Tibial artery (tissue), 4 donors: ENCODE measurements around the gene TMEM101.

Source experiments
- DNase-seq, 2 donors: peaks; one replicate each; pipeline ENCODE4 v3.0.0-alpha.2; 2019
- H3K27ac ChIP-seq, 2 donors: fragments of 200-600 bp; sonication (generic) in 1 of 2; 1 replicate in 1 of 2; 2 replicates in 1 of 2; pipeline ENCODE4 v1.5.1; 2018 to 2019; ENCODE audit warnings: mild to moderate bottlenecking in 1 of 2
- H3K27me3 ChIP-seq, 2 donors: fragments of 200-600 bp; sonication (generic) in 1 of 2; one replicate each; pipeline versions ENCODE4 v1.5.1 to v1.6.0; 2016 to 2019
- H3K36me3 ChIP-seq, 3 donors: fragments of 200-600 bp; sonication (generic) in 2 of 3; one replicate each; pipeline ENCODE4 v1.5.1; 2016 to 2019; ENCODE audit warnings: mild to moderate bottlenecking in 2 of 3
- H3K4me1 ChIP-seq, 4 donors: fragments of 200-600 bp; sonication (generic) in 2 of 4; 1 replicate in 3 of 4; 2 replicates in 1 of 4; pipeline ENCODE4 v1.5.1; 2016 to 2019
- H3K4me3 ChIP-seq, 2 donors: fragments of 200-600 bp; sonication (generic) in 1 of 2; 1 replicate in 1 of 2; 2 replicates in 1 of 2; pipeline ENCODE4 v1.5.1; 2018 to 2019; ENCODE audit warnings: mild to moderate bottlenecking in 2 of 2
- H3K9me3 ChIP-seq, 3 donors: fragments of 200-600 bp; sonication (generic) in 1 of 3; one replicate each; pipeline ENCODE4 v1.5.1; 2016 to 2019
- intact Hi-C: fragments of 100-400 bp; cut with DNase I; formaldehyde crosslinking; loops from one replicate; pipeline ENCODE4 v1.15.0; 2023; ENCODE audit warnings: low total_unique reads
- TF ChIP-seq, protein P1 (sequence below), 2 experiments: fragments of 200-600 bp in 1 of 2; fragments of 450-650 bp in 1 of 2; IDR thresholded peaks; one replicate each; pipeline ENCODE4 v1.5.1; 2017 to 2019; ENCODE audit warnings: antibody characterized with exemption in 2 of 2, mild to moderate bottlenecking in 1 of 2, moderate library complexity in 1 of 2

TMEM101 gene

DNA sequence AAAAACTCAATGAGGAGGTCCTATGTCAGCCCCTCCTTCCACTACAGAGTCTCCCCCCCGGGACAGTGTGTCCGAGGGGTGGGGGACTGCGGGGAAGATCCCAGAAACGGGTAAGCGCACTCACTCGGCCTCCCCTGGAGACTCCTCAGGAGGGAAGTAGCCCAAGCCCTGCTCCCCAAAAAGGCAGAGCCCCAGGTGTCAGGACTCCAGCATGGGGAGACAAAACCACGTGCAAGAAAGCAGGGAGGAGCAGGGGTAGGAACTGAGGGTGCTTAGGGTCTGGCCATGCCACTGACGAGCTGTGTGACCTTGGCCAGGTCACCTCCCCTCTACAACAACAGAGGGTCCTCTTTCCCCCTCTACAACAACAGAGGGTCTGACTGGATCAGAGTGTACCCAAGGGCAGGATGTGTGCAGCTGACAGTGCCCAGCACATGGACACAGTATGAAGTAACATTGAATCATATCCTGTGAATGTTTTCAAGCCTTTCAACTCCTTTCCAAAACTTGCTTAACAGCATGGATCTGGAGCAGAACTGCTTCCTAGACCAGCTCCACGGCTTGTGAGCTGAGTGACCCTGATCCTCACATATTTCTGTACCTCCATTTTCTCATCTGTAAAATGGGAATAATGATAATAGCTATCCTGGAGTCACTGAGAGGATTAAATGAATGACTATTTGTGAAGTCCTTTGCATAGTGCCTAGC lies 12.5 kb downstream of the TMEM101 start:
- Histone ChIP-seq H3K4me1 (peaks cover 0 to 31% (median 29%) of the 10 kb centered on the region in 4 donors), H3K4me3 (no peak overlapping the region), H3K27ac (no peak overlapping the region), H3K27me3 (peaks cover 16 to 63% of the 10 kb centered on the region in 2 donors), H3K36me3 (no peaks in the 10 kb centered on the region), H3K9me3 (no peaks in the 10 kb centered on the region)
- no peak for DNase-seq
- intact Hi-C loops = no loop called here
- TF ChIP-seq, protein P1, sequence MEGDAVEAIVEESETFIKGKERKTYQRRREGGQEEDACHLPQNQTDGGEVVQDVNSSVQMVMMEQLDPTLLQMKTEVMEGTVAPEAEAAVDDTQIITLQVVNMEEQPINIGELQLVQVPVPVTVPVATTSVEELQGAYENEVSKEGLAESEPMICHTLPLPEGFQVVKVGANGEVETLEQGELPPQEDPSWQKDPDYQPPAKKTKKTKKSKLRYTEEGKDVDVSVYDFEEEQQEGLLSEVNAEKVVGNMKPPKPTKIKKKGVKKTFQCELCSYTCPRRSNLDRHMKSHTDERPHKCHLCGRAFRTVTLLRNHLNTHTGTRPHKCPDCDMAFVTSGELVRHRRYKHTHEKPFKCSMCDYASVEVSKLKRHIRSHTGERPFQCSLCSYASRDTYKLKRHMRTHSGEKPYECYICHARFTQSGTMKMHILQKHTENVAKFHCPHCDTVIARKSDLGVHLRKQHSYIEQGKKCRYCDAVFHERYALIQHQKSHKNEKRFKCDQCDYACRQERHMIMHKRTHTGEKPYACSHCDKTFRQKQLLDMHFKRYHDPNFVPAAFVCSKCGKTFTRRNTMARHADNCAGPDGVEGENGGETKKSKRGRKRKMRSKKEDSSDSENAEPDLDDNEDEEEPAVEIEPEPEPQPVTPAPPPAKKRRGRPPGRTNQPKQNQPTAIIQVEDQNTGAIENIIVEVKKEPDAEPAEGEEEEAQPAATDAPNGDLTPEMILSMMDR (IDR thresholded peaks at IDR 0.05) = no peak

DNA sequence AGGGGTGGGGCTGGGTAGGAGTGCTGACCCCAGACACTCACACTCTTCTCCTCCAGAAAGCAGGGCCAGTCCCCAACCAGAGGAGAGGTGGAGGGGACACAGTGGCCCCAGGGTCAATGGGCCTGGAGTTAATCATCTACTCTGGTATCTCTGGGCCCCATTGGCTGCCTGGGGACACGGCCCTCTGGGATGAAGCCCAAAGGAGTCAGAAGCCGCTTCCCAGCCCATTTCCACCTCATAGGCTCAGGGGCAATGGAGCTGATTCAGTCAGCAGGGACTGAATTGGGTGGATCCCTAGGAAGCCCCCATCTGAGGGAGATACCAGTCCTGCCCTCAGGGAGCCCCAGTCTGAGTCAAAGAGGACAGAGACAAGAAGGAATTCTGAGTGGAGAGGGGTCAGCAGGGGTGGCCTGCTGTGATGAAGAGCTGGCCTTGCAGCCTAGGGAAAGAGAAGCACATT lies 13.3 kb downstream of the TMEM101 start:
- Histone ChIP-seq H3K27ac (no peak overlapping the region), H3K27me3 (peaks cover 16 to 55% of the 10 kb centered on the region in 2 donors), H3K4me3 (no peak overlapping the region), H3K36me3 (no peaks in the 10 kb centered on the region), H3K4me1 (peaks cover 0 to 23% (median 21%) of the 10 kb centered on the region in 4 donors), H3K9me3 (no peaks in the 10 kb centered on the region)
- TF ChIP-seq, protein P1 (IDR thresholded peaks at IDR 0.05) = no peak
- intact Hi-C loops = no loop called here
- DNase-seq = no peak

DNA sequence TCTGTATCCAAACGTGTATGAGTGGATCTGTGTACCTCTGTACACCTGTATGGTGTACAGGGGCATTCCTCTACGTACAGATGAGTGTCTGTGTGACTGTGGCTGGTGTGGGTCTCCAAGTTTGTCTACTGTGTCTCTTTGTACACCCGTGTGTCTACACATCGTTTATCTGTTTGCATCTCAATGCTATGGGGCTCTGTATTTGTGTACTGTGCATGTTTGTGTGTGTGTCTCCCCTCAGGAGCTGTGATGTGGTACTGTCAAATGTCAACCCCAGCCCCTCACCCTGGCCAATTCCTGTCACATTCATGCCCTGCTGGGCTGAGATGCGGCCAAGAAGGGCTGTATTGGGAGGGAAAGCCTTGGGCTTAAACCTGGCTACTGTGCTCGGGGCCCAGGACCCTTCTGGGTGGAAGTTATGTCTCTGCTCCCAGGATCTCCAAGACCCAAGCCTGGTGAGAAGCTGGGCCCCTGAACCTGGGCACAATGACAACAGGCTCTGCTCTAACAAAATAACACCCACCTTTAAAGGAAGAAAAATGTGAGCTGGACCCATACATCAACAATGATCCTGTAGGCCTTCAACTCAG lies 13.8 kb downstream of the TMEM101 start:
- TF ChIP-seq, protein P1 (IDR thresholded peaks at IDR 0.05) = no peak
- no peaks in the 10 kb centered on the region for H3K9me3 ChIP-seq
- intact Hi-C loops = no loop called here
- DNase-seq = no peak
- no peak overlapping the region for H3K27ac ChIP-seq
- no peak overlapping the region for H3K4me3 ChIP-seq
- H3K4me1 ChIP-seq = peaks cover 0 to 18% (median 16%) of the 10 kb centered on the region in 4 donors
- peaks cover 14 to 50% of the 10 kb centered on the region in 2 donors for H3K27me3 ChIP-seq
- H3K36me3 ChIP-seq = no peaks in the 10 kb centered on the region

DNA sequence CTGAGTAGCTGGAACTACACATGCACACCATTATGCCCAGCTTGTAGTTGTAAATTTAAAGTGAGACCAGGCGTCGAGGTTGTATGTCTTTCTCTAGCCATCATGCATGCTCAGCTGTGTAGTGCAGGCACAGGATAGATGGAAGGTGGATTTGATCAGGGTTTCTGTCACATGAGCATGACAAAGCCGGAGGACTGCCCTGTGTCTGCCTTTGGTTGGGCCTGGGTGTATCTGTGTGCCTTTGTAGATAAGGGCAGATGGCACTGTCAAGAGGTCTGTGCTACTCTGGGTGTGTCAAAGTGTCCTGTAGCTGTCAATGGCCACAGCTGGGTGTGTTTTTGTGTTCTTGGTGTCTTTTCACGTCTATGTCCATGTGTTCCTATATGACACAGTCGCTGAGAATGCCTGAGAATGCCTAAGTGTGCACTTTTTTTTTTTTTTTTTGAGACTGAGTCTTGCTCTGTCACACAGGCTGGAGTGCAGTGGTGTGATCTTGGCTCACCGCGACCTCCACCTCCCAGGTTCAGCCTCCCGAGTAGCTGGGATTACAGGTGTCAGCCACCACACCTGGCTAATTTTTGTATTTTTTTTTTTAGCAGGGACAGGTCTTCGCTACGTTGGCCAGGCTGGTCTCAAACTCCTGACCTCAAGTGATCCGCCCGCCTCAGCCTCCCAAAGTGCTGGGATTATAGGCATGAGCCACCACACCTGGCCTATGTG lies 14.5 kb downstream of the TMEM101 start:
- no peak overlapping the region for H3K27ac ChIP-seq
- DNase-seq = no peak
- no peak overlapping the region for H3K4me3 ChIP-seq
- H3K36me3 ChIP-seq = no peaks in the 10 kb centered on the region
- H3K4me1 ChIP-seq = peaks cover 0 to 11% (median 9%) of the 10 kb centered on the region in 4 donors
- intact Hi-C loops = no loop called here
- TF ChIP-seq, protein P1 (IDR thresholded peaks at IDR 0.05) = no peak
- H3K27me3 ChIP-seq = peaks cover 8 to 43% of the 10 kb centered on the region in 2 donors
- no peaks in the 10 kb centered on the region for H3K9me3 ChIP-seq

DNA sequence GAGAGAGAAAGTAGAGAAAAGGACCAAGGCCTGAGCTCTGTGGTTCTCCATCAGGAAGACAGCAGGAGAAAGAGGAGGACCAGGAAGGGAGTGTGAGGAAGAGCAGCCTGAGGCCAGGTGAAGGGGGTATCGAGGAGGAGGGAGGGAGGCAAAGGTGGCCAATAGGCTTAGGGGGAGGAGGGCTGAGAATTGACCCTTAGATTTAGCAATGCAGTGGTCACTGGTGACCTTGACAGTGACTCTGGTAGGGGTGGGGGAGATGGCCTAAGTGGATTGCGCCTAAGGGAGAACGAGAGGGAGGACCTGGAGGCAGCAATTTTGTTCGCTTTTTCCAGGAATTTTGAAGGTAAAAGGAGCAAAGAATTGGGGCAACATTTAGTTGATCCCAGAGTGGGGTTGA lies 15.7 kb downstream of the TMEM101 start:
- H3K4me3 ChIP-seq = no peak overlapping the region
- H3K27ac ChIP-seq = no peak overlapping the region
- H3K4me1 ChIP-seq = peaks cover 0 to 9% (median 6%) of the 10 kb centered on the region in 4 donors
- no peaks in the 10 kb centered on the region for H3K9me3 ChIP-seq
- no peaks in the 10 kb centered on the region for H3K36me3 ChIP-seq
- peaks cover 0 to 30% of the 10 kb centered on the region in 2 donors for H3K27me3 ChIP-seq
- DNase-seq = no peak
- intact Hi-C loops = loop anchor here (10.0 kb wide), 1 partner anchor 124 kb away; no protein-coding TSS in a partner anchor
- TF ChIP-seq, protein P1 (IDR thresholded peaks at IDR 0.05) = no peak
